ENCODE data around the gene STATH. TPM values are rescaled to one million over a fixed set of nuclear protein-coding genes. Genes with fewer than 3 reads are reported as not detected.
A peak's percentile ranks its signal among the peaks of the same experiment; 100 is the strongest.

Gene STATH
- total RNA-seq, 1 experiment from 2014 or later = not detected

DNA sequence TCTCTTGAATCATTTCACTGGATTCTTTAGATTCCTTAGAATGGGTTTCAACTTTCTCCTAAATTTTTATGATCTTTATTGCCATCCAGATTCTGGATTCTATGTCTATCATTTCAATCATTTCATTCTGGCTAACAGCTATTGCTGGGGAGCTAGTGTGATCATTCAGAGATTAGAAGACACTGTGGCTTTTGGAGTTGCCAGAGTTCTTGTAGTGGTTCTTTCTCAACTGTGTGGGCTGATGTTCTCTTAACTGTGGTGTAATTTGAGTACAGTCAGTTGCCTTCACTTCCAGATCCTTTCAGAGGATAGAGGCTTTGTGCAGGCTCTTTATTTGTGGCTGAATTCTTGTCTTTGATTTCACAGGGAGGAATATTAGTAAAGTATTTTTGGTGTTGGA, 18.2 kb upstream of the STATH start:
- Histone ChIP-seq H3K27ac (ENCODE audit: low read depth, low read length) (no peak overlapping the region), H3K4me1 (ENCODE audit: control insufficient read depth in 1 of 2, insufficient read depth in 2 of 2, low read length in 2 of 2) (no peaks in the 10 kb centered on the region), H3K36me3 (ENCODE audit: control insufficient read depth in 1 of 2, insufficient read depth in 2 of 2, low read length in 2 of 2) (no peaks in the 10 kb centered on the region), H3K4me2 (ENCODE audit: low read length) (no peak overlapping the region), H3K27me3 (ENCODE audit: insufficient read depth, low read length) (no peaks in the 10 kb centered on the region), H4K20me1 (ENCODE audit: insufficient read depth) (no peaks in the 10 kb centered on the region; the same call in 1 of the 2 replicates), H3K79me2 (ENCODE audit: insufficient read depth, low read length) (no peaks in the 10 kb centered on the region), H3K9me2 (ENCODE audit: insufficient read depth) (no peaks in the 10 kb centered on the region), H2AFZ (ENCODE audit: low read depth, low read length, poor library complexity, severe bottlenecking) (no peak overlapping the region), H3K9me3 (ENCODE audit: control insufficient read depth in 1 of 2, insufficient read depth in 1 of 2, low read depth in 1 of 2, low read length in 2 of 2) (no peaks in the 10 kb centered on the region), H3K4me3 (replicated peaks in 1 of 2; ENCODE audit: low read depth in 1 of 2, low read length in 2 of 2) (no peak overlapping the region), H3K9ac (ENCODE audit: low read length) (no peak overlapping the region)
- CTCF ChIA-PET = no interaction called here
- ATAC-seq = no peak
- no peak for DNase-seq (ENCODE audit: low read depth, low spot score)
- POLR2A ChIA-PET = no interaction called here
- no TSS peak for BruUV-seq (replicated peaks)
- RAD21 ChIA-PET (ENCODE audit: low non-redundant PET in 1 of 2, low total read pairs in 2 of 2, uncharacterized antibody in 2 of 2, unreplicated experiment in 2 of 2) = no interaction called here
- TF ChIP-seq CEBPB (IDR thresholded peaks at IDR 0.05; ENCODE audit: low read depth) (no peak), SRF (IDR thresholded peaks at IDR 0.05; ENCODE audit: low read depth) (no peak), EZH2phosphoT487 (IDR thresholded peaks at IDR 0.05; ENCODE audit: borderline replicate concordance) (no peak)
- intact Hi-C loops (cut with micrococcal nuclease) = no loop called here

- ATAC-seq = peak; percentile 30; the same call in 1 of the 2 replicates
- H3K27me3 ChIP-seq (ENCODE audit: insufficient read depth, low read length) = no peaks in the 10 kb centered on the region
- BruUV-seq (replicated peaks) = no TSS peak
- POLR2A ChIA-PET = no interaction called here
- H3K9me3 ChIP-seq (ENCODE audit: control insufficient read depth in 1 of 2, insufficient read depth in 1 of 2, low read depth in 1 of 2, low read length in 2 of 2) = no peaks in the 10 kb centered on the region
- H2AFZ ChIP-seq (ENCODE audit: low read depth, low read length, poor library complexity, severe bottlenecking) = no peak overlapping the region
- H4K20me1 ChIP-seq (ENCODE audit: insufficient read depth) = no peaks in the 10 kb centered on the region; the same call in 1 of the 2 replicates
- H3K9ac ChIP-seq (ENCODE audit: low read length) = no peak overlapping the region
- no peaks in the 10 kb centered on the region for H3K79me2 ChIP-seq (ENCODE audit: insufficient read depth, low read length)
- RAD21 ChIA-PET (ENCODE audit: low non-redundant PET in 1 of 2, low total read pairs in 2 of 2, uncharacterized antibody in 2 of 2, unreplicated experiment in 2 of 2) = no interaction called here
- no peak for DNase-seq (ENCODE audit: low read depth, low spot score)
- no peaks in the 10 kb centered on the region for H3K36me3 ChIP-seq (ENCODE audit: control insufficient read depth in 1 of 2, insufficient read depth in 2 of 2, low read length in 2 of 2)
- H3K4me2 ChIP-seq (ENCODE audit: low read length) = no peak overlapping the region
- CTCF ChIA-PET = no interaction called here
- intact Hi-C loops (cut with micrococcal nuclease) = no loop called here
- no peak overlapping the region for H3K27ac ChIP-seq (ENCODE audit: low read depth, low read length)
- no peaks in the 10 kb centered on the region for H3K9me2 ChIP-seq (ENCODE audit: insufficient read depth)
- H3K4me3 ChIP-seq (replicated peaks in 1 of 2; ENCODE audit: low read depth in 1 of 2, low read length in 2 of 2) = no peak overlapping the region
- H3K4me1 ChIP-seq (ENCODE audit: control insufficient read depth in 1 of 2, insufficient read depth in 2 of 2, low read length in 2 of 2) = no peaks in the 10 kb centered on the region; a peak in 1 of 4 replicates
- TF ChIP-seq SRF (IDR thresholded peaks at IDR 0.05; ENCODE audit: low read depth) = no peak
- TF ChIP-seq REST (IDR thresholded peaks at IDR 0.05; ENCODE audit: low read depth) = no peak
- TF ChIP-seq ZBTB33 (IDR thresholded peaks at IDR 0.05; ENCODE audit: extremely low read depth, insufficient replicate concordance, low read length) = no peak
- TF ChIP-seq ELF1 (IDR thresholded peaks at IDR 0.05; ENCODE audit: borderline replicate concordance, low read depth) = no peak
- no peak for TF ChIP-seq TCF7L2 (IDR thresholded peaks at IDR 0.05; ENCODE audit: borderline replicate concordance, extremely low read depth, insufficient read depth, insufficient read length)
- TF ChIP-seq POLR2AphosphoS5 (IDR thresholded peaks at IDR 0.05; ENCODE audit: low read depth, low read length) = no peak
- TF ChIP-seq CTCF (IDR thresholded peaks at IDR 0.05 in 2 of 3, conservative IDR thresholded peaks at IDR 0.05 in 1 of 3; ENCODE audit: borderline replicate concordance in 1 of 3, insufficient read depth in 1 of 3, low read depth in 2 of 3, low read length in 2 of 3) = no peak
- TF ChIP-seq RAD21 (IDR thresholded peaks at IDR 0.05; ENCODE audit: low read depth) = no peak
- no peak for TF ChIP-seq FOSL1 (IDR thresholded peaks at IDR 0.05; ENCODE audit: low read depth)
- TF ChIP-seq EZH2phosphoT487 (IDR thresholded peaks at IDR 0.05; ENCODE audit: borderline replicate concordance) = no peak
- TF ChIP-seq JUND (IDR thresholded peaks at IDR 0.05) = no peak
- no peak for TF ChIP-seq EZH2 (IDR thresholded peaks at IDR 0.05)
- no peak for TF ChIP-seq POLR2A (IDR thresholded peaks at IDR 0.05; ENCODE audit: borderline replicate concordance, extremely low read depth, insufficient read depth, insufficient read length)
These were observed 11.7 kb upstream of the STATH start for GRCh38 chr4:69984030-69984443.
